GM12873 (cell line): Measurements from ENCODE around the gene NKAIN2.

Source experiments
- CTCF ChIP-seq: IDR thresholded peaks from 2 replicates; pipeline ENCODE4 v1.5.1; 2012; ENCODE audit warnings: low read depth, mild to moderate bottlenecking, moderate library complexity, low read length, control low read depth; ENCODE audit not compliant: insufficient read depth; ENCODE audit errors: missing control alignments

The NKAIN2 gene

GRCh38 chr6:124371974-124372475 lies 568.4 kb downstream of the NKAIN2 start:
- TF ChIP-seq CTCF, result no peak

GRCh38 chr6:124373386-124373785 lies 569.7 kb downstream of the NKAIN2 start:
- TF ChIP-seq CTCF, result no peak

GRCh38 chr6:124389127-124389526 lies 585.5 kb downstream of the NKAIN2 start:
- TF ChIP-seq CTCF, result no peak

- no peak for TF ChIP-seq CTCF
Observed at GRCh38 chr6:124393536-124393935, 589.9 kb downstream of the NKAIN2 start.

GRCh38 chr6:124396361-124396760 lies 592.7 kb downstream of the NKAIN2 start:
- TF ChIP-seq CTCF, result no peak

GRCh38 chr6:124400261-124400999 lies 596.8 kb downstream of the NKAIN2 start:
- TF ChIP-seq CTCF, result no peak

- no peak for TF ChIP-seq CTCF
Observed at GRCh38 chr6:124420116-124420840, 616.6 kb downstream of the NKAIN2 start.
